OCI-LY3 (cell line): ENCODE results near the gene UBE2K.
"Not testable (repeated sequence)": the region's sequence is repeated elsewhere in the genome, so short reads cannot be mapped to it uniquely, and the experiment has no call there.

Experiments
- H2AFZ ChIP-seq: fragments of 200-600, 300-600 bp; shearing (Covaris generic); 2 replicates; pipeline ENCODE4 v1.6.0; 2014; ENCODE audit warnings: antibody characterized with exemption, low read depth, low read length
- H3K27ac ChIP-seq: fragments of 200-600, 300-600 bp; sonication (generic); 2 replicates; pipeline ENCODE4 v1.5.1; 2014; ENCODE audit warnings: mild to moderate bottlenecking, low read length, moderate library complexity, mixed read lengths
- H3K27me3 ChIP-seq: fragments of 200-600, 300-600 bp; sonication (generic); 2 replicates; pipeline ENCODE4 v1.6.1; 2014; ENCODE audit warnings: low read depth, low read length, mixed read lengths
- H3K36me3 ChIP-seq: fragments of 200-600, 300-600 bp; sonication (generic); replicated peaks from 2 replicates; pipeline ENCODE3; 2014; ENCODE audit warnings: low read depth, low read length, mixed read lengths
- H3K4me1 ChIP-seq: fragments of 300-600, 200-600 bp; sonication (generic); 2 replicates; pipeline ENCODE4 v1.6.1; 2014; ENCODE audit warnings: low read length, mixed read lengths
- H3K4me2 ChIP-seq: fragments of 200-600, 300-600 bp; sonication (generic); 2 replicates; pipeline ENCODE4 v1.6.1; 2014; ENCODE audit warnings: low read length, mixed read lengths
- H3K4me3 ChIP-seq: fragments of 300-600, 200-600 bp; sonication (generic); 2 replicates; pipeline ENCODE4 v1.5.1; 2014; ENCODE audit warnings: antibody characterized with exemption, mild to moderate bottlenecking, low read length, moderate library complexity
- H3K79me2 ChIP-seq: fragments of 300-600, 200-600 bp; shearing (Covaris generic); 2 replicates; pipeline ENCODE4 v1.6.1; 2014; ENCODE audit warnings: mild to moderate bottlenecking, low read length, mixed read lengths
- H3K9ac ChIP-seq: fragments of 300-600, 200-600 bp; shearing (Covaris generic); 2 replicates; pipeline ENCODE4 v1.6.0; 2014; ENCODE audit warnings: mild to moderate bottlenecking, low read length, moderate library complexity
- H3K9me3 ChIP-seq: fragments of 200-600, 300-600 bp; shearing (Covaris generic); 2 replicates; pipeline ENCODE4 v1.6.1; 2014; ENCODE audit warnings: low read length, mixed read lengths; ENCODE audit not compliant: insufficient read depth
- H4K20me1 ChIP-seq: fragments of 200-600, 300-600 bp; sonication (generic); 2 replicates; pipeline ENCODE4 v1.6.1; 2016; ENCODE audit warnings: low read length, mixed read lengths; ENCODE audit not compliant: insufficient read depth
- EZH2phosphoT487 ChIP-seq: fragments of 200-600 bp; shearing (Covaris generic); IDR thresholded peaks from 2 replicates; pipeline ENCODE4 v1.6.1; 2018; ENCODE audit warnings: antibody characterized with exemption, mixed run types, low read depth
- TF ChIP-seq, protein P1 (sequence below): fragments of 200-600, 300-600 bp; sonication (generic); IDR thresholded peaks from 2 replicates; pipeline ENCODE4 v1.5.1; 2014; ENCODE audit warnings: antibody characterized with exemption, low read length, low read depth

UBE2K gene

DNA sequence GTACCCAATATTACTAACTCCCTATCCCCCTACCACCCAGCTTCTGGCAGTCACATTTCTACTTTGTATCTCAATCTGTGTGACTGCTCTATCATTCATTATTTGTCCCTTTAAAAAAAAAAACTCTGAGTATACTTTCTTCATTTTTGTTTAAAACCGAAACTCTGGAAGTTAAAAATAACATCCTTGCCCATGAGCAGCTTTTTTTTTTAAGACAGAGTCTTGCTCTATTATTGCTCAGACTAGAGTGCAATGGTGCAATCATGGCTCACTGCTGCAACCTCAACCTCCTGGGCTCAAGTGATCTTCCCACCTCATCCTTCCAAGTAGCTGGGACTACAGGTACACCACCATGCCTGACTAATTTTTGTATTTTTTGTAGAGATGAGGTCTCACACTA, 15.8 kb downstream of the UBE2K start:
- Histone ChIP-seq H3K4me2 (0 out of 2 replicates have a peak overlapping the region, but pooled peaks have one; percentile 1), H4K20me1 (peaks cover 47% of the 10 kb centered on the region), H2AFZ (no peak overlapping the region), H3K9me3 (no peaks in the 10 kb centered on the region), H3K79me2 (peaks cover 96% of the 10 kb centered on the region), H3K9ac (no peak overlapping the region), H3K36me3 (peaks cover 5% of the 10 kb centered on the region), H3K27ac (0 out of 2 replicates have a peak overlapping the region, but pooled peaks have one; percentile 12), H3K4me3 (no peak overlapping the region), H3K4me1 (peaks cover 26% of the 10 kb centered on the region), H3K27me3 (no peaks in the 10 kb centered on the region)
- no peak for TF ChIP-seq EZH2phosphoT487

DNA sequence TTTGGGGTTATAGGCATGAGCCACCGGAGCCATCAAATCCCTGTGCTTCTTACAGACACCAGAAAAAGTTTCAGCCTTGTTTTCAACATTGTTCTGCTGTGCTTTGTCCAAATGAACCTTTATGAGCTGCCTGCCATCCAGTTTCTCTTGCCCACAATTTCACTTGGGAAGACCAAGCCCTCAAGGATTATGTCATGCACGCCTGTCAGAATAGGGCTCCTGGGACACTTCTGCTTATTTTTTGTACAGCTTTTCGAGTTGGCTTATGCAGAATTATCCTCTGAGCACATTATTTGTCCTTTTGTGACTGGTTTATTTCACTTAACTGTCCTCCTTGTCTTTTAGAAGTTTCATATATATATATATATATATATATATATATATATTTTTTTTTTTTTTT, 16.2 kb downstream of the UBE2K start:
- no peak overlapping the region for H3K4me3 ChIP-seq
- H3K27ac ChIP-seq, result 0 out of 2 replicates have a peak overlapping the region, but pooled peaks have one; percentile 12
- peaks cover 96% of the 10 kb centered on the region for H3K79me2 ChIP-seq
- H3K4me1 ChIP-seq, result peaks cover 25% of the 10 kb centered on the region
- no peak overlapping the region for H3K9ac ChIP-seq
- no peak overlapping the region for H3K4me2 ChIP-seq
- no peak overlapping the region for H2AFZ ChIP-seq
- TF ChIP-seq, protein P1, sequence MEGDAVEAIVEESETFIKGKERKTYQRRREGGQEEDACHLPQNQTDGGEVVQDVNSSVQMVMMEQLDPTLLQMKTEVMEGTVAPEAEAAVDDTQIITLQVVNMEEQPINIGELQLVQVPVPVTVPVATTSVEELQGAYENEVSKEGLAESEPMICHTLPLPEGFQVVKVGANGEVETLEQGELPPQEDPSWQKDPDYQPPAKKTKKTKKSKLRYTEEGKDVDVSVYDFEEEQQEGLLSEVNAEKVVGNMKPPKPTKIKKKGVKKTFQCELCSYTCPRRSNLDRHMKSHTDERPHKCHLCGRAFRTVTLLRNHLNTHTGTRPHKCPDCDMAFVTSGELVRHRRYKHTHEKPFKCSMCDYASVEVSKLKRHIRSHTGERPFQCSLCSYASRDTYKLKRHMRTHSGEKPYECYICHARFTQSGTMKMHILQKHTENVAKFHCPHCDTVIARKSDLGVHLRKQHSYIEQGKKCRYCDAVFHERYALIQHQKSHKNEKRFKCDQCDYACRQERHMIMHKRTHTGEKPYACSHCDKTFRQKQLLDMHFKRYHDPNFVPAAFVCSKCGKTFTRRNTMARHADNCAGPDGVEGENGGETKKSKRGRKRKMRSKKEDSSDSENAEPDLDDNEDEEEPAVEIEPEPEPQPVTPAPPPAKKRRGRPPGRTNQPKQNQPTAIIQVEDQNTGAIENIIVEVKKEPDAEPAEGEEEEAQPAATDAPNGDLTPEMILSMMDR, result no peak
- TF ChIP-seq EZH2phosphoT487, result no peak
- H3K27me3 ChIP-seq, result no peaks in the 10 kb centered on the region
- H3K36me3 ChIP-seq, result peaks cover 5% of the 10 kb centered on the region
- H4K20me1 ChIP-seq, result peaks cover 47% of the 10 kb centered on the region
- no peaks in the 10 kb centered on the region for H3K9me3 ChIP-seq

DNA sequence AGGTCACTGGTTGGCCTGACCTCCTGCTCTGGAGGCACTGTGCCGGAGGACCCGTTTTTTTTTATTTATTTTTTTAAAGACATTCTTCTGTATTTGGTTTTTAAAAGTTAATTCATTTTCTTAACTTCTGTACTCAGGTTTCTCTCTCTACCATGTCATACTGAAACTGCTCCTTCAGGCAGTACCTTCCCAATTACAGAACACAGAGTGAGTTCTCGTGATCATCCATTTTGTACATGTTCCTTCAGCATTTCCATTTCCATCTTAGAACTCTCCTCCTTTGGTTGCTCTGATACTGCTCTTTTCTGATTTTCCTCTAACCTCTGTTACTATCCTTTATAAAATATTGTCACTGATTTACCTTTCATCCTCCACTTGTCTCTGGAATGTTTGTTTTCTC, 17.9 kb downstream of the UBE2K start:
- H3K9ac ChIP-seq, result no peak overlapping the region
- H2AFZ ChIP-seq, result no peak overlapping the region
- peaks cover 96% of the 10 kb centered on the region for H3K79me2 ChIP-seq
- H3K4me1 ChIP-seq, result peaks cover 26% of the 10 kb centered on the region
- peaks cover 8% of the 10 kb centered on the region for H3K36me3 ChIP-seq
- H3K27ac ChIP-seq, result peak overlapping the region; percentile 8; the same call in 1 of the 2 replicates
- peak overlapping the region; percentile 45 for H3K4me2 ChIP-seq
- TF ChIP-seq, protein P1, result no peak
- no peak for TF ChIP-seq EZH2phosphoT487
- H3K9me3 ChIP-seq, result no peaks in the 10 kb centered on the region
- H3K27me3 ChIP-seq, result no peaks in the 10 kb centered on the region
- peak overlapping the region; percentile 11; the same call in 1 of the 2 replicates for H3K4me3 ChIP-seq
- peaks cover 48% of the 10 kb centered on the region for H4K20me1 ChIP-seq

DNA sequence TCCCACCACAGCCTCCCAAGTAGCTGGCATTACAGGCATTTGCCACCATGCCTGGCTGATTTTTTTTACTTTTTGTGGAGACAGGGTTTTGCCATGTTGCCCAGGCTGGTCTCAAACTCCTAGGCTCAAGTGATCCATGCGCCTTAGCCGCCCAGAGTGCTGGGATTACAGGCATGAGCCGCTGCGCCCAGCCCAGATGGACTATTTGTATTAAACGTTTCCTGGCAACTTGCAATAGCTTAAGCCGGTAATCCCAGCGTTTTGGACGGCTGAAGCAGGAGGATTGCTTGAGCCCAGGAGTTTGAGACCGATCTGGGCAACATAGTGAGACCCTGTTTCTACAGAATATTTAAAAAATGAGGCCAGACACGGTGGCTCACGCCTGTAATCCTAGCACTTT, 18.4 kb downstream of the UBE2K start:
- no peaks in the 10 kb centered on the region for H3K27me3 ChIP-seq
- H3K36me3 ChIP-seq, result peaks cover 8% of the 10 kb centered on the region
- H2AFZ ChIP-seq, result no peak overlapping the region
- no peak overlapping the region for H3K4me3 ChIP-seq
- no peak overlapping the region for H3K9ac ChIP-seq
- H4K20me1 ChIP-seq, result peaks cover 52% of the 10 kb centered on the region
- H3K79me2 ChIP-seq, result peaks cover 96% of the 10 kb centered on the region
- TF ChIP-seq, protein P1, result no peak
- no peak for TF ChIP-seq EZH2phosphoT487
- peaks cover 31% of the 10 kb centered on the region for H3K4me1 ChIP-seq
- H3K4me2 ChIP-seq, result no peak overlapping the region
- H3K9me3 ChIP-seq, result no peaks in the 10 kb centered on the region
- peak overlapping the region; percentile 8; the same call in 1 of the 2 replicates for H3K27ac ChIP-seq

DNA sequence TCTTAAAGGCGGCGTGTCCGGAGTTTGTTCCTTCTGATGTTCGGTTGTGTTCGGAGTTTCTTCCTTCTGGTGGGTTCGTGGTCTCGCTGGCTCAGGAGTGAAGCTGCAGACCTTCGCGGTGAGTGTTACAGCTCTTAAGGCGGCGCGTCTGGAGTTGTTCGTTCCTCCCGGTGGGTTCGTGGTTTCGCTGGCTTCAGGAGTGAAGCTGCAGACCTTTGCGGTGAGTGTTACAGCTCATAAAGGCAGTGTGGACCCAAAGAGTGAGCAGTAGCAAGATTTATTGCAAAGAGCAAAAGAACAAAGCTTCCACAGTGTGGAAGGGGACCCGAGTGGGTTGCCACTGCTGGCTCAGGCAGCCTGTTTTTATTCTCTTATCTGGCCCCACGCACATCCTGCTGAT, 19.8 kb downstream of the UBE2K start:
- H2AFZ ChIP-seq, H3K9me3 ChIP-seq, H3K4me2 ChIP-seq, H3K9ac ChIP-seq, H3K27ac ChIP-seq, H3K4me3 ChIP-seq, H3K27me3 ChIP-seq: not testable (repeated sequence)
- H4K20me1 ChIP-seq, result peaks cover 54% of the 10 kb centered on the region
- peaks cover 11% of the 10 kb centered on the region for H3K36me3 ChIP-seq
- H3K79me2 ChIP-seq, result peaks cover 96% of the 10 kb centered on the region
- peaks cover 30% of the 10 kb centered on the region for H3K4me1 ChIP-seq
